Endodermal cell (in vitro differentiated cells): Measurements from ENCODE around the gene ZBTB37. TPM values are rescaled to one million over a fixed set of nuclear protein-coding genes. Genes with fewer than 3 reads are reported as not detected.
A peak's percentile ranks its signal among the peaks of the same experiment; 100 is the strongest.

ENCODE experiments used
- DNase-seq: peaks from one replicate; pipeline ENCODE4 v3.0.0-alpha.2; 2017
- H3K27ac ChIP-seq: 2 replicates; pipeline ENCODE4 v1.5.1; 2013; ENCODE audit warnings: mild to moderate bottlenecking, low read depth, low read length, moderate library complexity
- H3K27me3 ChIP-seq: 2 replicates; pipeline ENCODE4 v1.6.1; 2013; ENCODE audit warnings: mild to moderate bottlenecking, low read length, moderate library complexity; ENCODE audit not compliant: insufficient read depth, control insufficient read depth, poor library complexity, severe bottlenecking
- H3K36me3 ChIP-seq: 2 replicates; pipeline ENCODE4 v1.7.0; 2013; ENCODE audit warnings: mild to moderate bottlenecking, low read length, moderate library complexity; ENCODE audit not compliant: control insufficient read depth, insufficient read depth
- H3K4me1 ChIP-seq: one replicate; pipeline ENCODE4 v1.7.0; 2013; ENCODE audit warnings: low read length; ENCODE audit not compliant: control insufficient read depth, insufficient read depth
- H3K4me3 ChIP-seq: 2 replicates; pipeline ENCODE4 v1.5.1; 2013; ENCODE audit warnings: mild to moderate bottlenecking, low read length, moderate library complexity
- H3K9ac ChIP-seq: 2 replicates; pipeline ENCODE4 v1.6.1; 2013; ENCODE audit warnings: mild to moderate bottlenecking, low read length, moderate library complexity; ENCODE audit not compliant: poor library complexity, severe bottlenecking; ENCODE audit errors: extremely low read depth
- H3K9me3 ChIP-seq: 2 replicates; pipeline ENCODE4 v1.6.1; 2013; ENCODE audit warnings: mild to moderate bottlenecking, low read length, moderate library complexity; ENCODE audit not compliant: control insufficient read depth
- H3K27ac Mint-ChIP-seq: 2 replicates; pipeline ENCODE4 v1.8.0; 2020; ENCODE audit warnings: mixed read lengths
- H3K27me3 Mint-ChIP-seq: 2 replicates; pipeline ENCODE4 v1.8.0; 2021; ENCODE audit warnings: mild to moderate bottlenecking, mixed read lengths; ENCODE audit not compliant: insufficient read depth
- H3K36me3 Mint-ChIP-seq: 2 replicates; pipeline ENCODE4 v1.8.0; 2020; ENCODE audit warnings: low read depth, mixed read lengths
- H3K4me1 Mint-ChIP-seq: 2 replicates; pipeline ENCODE4 v1.8.0; 2020; ENCODE audit warnings: mixed read lengths
- H3K4me3 Mint-ChIP-seq: 2 replicates; pipeline ENCODE4 v1.8.0; 2020; ENCODE audit warnings: mild to moderate bottlenecking, moderate library complexity, mixed read lengths
- H3K9me3 Mint-ChIP-seq: 2 replicates; pipeline ENCODE4 v1.8.0; 2020; ENCODE audit warnings: mild to moderate bottlenecking, mixed read lengths
- CTCF ChIP-seq: fragments of 200-600 bp; sonication (generic); conservative IDR thresholded peaks from 2 replicates; pipeline ENCODE4 v1.5.0; 2021; ENCODE audit warnings: antibody characterized with exemption, mild to moderate bottlenecking
- WGBS, 2 experiments: methylation state at CpG; one replicate each; pipeline versions ENCODE4 v1.1.5 to v1.1.7; 2013; ENCODE audit warnings: missing lambda C conversion rate in 2 of 2, mixed read lengths in 1 of 2; ENCODE audit not compliant: insufficient coverage in 1 of 2, insufficient read length in 1 of 2; 5-methylcytosine and 5-hydroxymethylcytosine counted together
- total RNA-seq, 2 donors: library from RNA; stranded (reverse); fragmentation: NEBNext Ultra II Directional in 1 of 2; extraction: Animal tissue kit (Norgen Biotek cat#: 25700) in 1 of 2; gene quantifications; 2 replicates in 1 of 2; 3 replicates in 1 of 2; pipeline ENCODE4 v1.2.1, GENCODE V29; 2021

Gene ZBTB37
- total RNA-seq, 2 donors from 2014 or later, result 17.4 to 24.2 TPM

- H3K27me3 Mint-ChIP-seq, result no peaks in the 10 kb centered on the region
- Histone ChIP-seq H3K27me3 (no peaks in the 10 kb centered on the region), H3K4me3 (peak overlapping the region; percentile 99), H3K9ac (peak overlapping the region; percentile 100), H3K27ac (peak overlapping the region; percentile 82), H3K9me3 (no peaks in the 10 kb centered on the region), H3K36me3 (peaks cover 63% of the 10 kb centered on the region), H3K4me1 (no peaks in the 10 kb centered on the region)
- peak overlapping the region; percentile 96 for H3K4me3 Mint-ChIP-seq
- DNase-seq, result no peak
- H3K4me1 Mint-ChIP-seq, result peaks cover 37% of the 10 kb centered on the region
- no peak for TF ChIP-seq CTCF
- peaks cover 67% of the 10 kb centered on the region for H3K36me3 Mint-ChIP-seq
- peak overlapping the region; percentile 99 for H3K27ac Mint-ChIP-seq
- WGBS, 2 experiments, result 0 to 2% methylated on average over 13 to 32 of the region's 32 CpGs
- no peaks in the 10 kb centered on the region for H3K9me3 Mint-ChIP-seq
These were observed 933 bp upstream of the ZBTB37 start for GRCh38 chr1:173867141-173867752.

GRCh38 chr1:173867753-173868265 lies 371 bp upstream of the ZBTB37 start, which contains the start of gene GAS5:
GAS5 (minus strand) TSS chr1:173867989.
- Mint-ChIP-seq H3K4me3 (peak within 1 kb of the TSS; percentile 96), H3K27ac (peak within 1 kb of the TSS; percentile 99), H3K27me3 (no peaks in the 10 kb centered on the region), H3K36me3 (peaks cover 70% of the 10 kb centered on the region), H3K9me3 (no peaks in the 10 kb centered on the region), H3K4me1 (peaks cover 37% of the 10 kb centered on the region)
- Histone ChIP-seq H3K36me3 (peaks cover 66% of the 10 kb centered on the region), H3K27me3 (no peaks in the 10 kb centered on the region), H3K27ac (peak within 1 kb of the TSS; percentile 82), H3K9ac (peak within 1 kb of the TSS; percentile 100), H3K4me3 (peak within 1 kb of the TSS; percentile 99), H3K9me3 (no peaks in the 10 kb centered on the region), H3K4me1 (no peaks in the 10 kb centered on the region)
- WGBS, 2 experiments, result 0% methylated on average over 6 to 29 of the region's 30 CpGs
- peak; percentile 100 for DNase-seq
- TF ChIP-seq CTCF, result no peak

- Histone ChIP-seq H3K4me1 (no peaks in the 10 kb centered on the region), H3K27ac (no peak overlapping the region), H3K9me3 (no peaks in the 10 kb centered on the region), H3K9ac (peak overlapping the region; percentile 74), H3K4me3 (peak overlapping the region; percentile 99), H3K36me3 (peaks cover 63% of the 10 kb centered on the region), H3K27me3 (no peaks in the 10 kb centered on the region)
- Mint-ChIP-seq H3K4me3 (peak overlapping the region; percentile 96), H3K9me3 (no peaks in the 10 kb centered on the region), H3K36me3 (peaks cover 67% of the 10 kb centered on the region), H3K4me1 (peaks cover 37% of the 10 kb centered on the region), H3K27ac (peak overlapping the region; percentile 97), H3K27me3 (no peaks in the 10 kb centered on the region)
- DNase-seq, result no peak
- no peak for TF ChIP-seq CTCF
- WGBS, 2 experiments, result 0 to 11% methylated on average over 1 to 5 of the region's 5 CpGs
These were observed 810 bp downstream of the ZBTB37 start for GRCh38 chr1:173869021-173869359.
